Measurements from ENCODE around the gene ANXA11.
"Not testable (repeated sequence)": the region's sequence is repeated elsewhere in the genome, so short reads cannot be mapped to it uniquely, and the experiment has no call there.

Gene ANXA11

DNA sequence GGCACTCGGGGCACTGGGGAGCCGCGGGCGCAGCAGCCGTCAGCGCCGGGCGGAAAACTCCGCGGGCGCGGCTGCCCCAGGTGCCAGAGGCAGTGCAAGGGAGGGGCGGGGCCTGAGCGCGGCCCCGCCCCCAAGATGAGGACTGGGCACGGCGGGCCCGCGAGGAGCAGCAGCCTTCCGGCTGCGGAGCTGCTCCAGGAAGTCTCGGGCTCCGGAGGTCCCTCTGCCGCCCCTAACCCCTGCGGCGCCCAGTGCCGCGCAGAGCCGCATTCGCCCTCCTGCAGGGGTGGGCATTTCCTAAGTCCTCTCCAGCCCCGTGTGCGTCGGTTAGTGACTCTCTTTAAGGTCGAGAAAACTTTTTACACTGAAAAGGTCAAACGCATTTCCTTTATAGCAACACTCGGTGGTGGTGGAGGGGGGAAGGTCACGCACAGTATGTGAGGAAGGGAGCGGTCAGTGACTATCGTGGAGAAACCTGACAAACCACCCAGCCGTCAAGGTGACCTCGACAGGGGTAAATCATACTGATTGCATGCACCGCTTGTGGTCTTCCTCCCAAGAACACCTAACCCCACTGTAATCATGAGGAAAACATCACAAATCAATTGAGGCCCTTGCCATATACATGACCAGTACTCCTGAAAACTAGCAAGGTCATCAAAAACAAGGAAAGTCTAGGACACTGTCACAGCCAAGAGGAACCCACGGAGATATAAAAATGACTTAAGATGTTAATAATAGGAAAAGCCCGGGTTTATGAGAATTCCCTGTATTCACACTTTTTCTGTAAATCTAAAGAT is at the start of gene ANXA11:
ANXA11 (minus strand) TSS at position 61 of the 800 bp plus-strand sequence. CDS start 32,676 bp downstream, outside the sequence.
- Histone ChIP-seq H3K4me3 (ENCODE audit: low read depth, low read length) (peak within 1 kb of the TSS; percentile 58), H3K9me3 (ENCODE audit: severe bottlenecking) (no peaks in the 10 kb centered on the region), H3K27me3 (ENCODE audit: insufficient read depth, low read depth, severe bottlenecking) (no peaks in the 10 kb centered on the region), H3K36me3 (no peaks in the 10 kb centered on the region), H3K27ac (peak within 1 kb of the TSS; percentile 78)
- peak; percentile 87 for DNase-seq
- TF ChIP-seq, protein P1, sequence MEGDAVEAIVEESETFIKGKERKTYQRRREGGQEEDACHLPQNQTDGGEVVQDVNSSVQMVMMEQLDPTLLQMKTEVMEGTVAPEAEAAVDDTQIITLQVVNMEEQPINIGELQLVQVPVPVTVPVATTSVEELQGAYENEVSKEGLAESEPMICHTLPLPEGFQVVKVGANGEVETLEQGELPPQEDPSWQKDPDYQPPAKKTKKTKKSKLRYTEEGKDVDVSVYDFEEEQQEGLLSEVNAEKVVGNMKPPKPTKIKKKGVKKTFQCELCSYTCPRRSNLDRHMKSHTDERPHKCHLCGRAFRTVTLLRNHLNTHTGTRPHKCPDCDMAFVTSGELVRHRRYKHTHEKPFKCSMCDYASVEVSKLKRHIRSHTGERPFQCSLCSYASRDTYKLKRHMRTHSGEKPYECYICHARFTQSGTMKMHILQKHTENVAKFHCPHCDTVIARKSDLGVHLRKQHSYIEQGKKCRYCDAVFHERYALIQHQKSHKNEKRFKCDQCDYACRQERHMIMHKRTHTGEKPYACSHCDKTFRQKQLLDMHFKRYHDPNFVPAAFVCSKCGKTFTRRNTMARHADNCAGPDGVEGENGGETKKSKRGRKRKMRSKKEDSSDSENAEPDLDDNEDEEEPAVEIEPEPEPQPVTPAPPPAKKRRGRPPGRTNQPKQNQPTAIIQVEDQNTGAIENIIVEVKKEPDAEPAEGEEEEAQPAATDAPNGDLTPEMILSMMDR (IDR thresholded peaks at IDR 0.05; ENCODE audit: low read depth, low read length): no peak

DNA sequence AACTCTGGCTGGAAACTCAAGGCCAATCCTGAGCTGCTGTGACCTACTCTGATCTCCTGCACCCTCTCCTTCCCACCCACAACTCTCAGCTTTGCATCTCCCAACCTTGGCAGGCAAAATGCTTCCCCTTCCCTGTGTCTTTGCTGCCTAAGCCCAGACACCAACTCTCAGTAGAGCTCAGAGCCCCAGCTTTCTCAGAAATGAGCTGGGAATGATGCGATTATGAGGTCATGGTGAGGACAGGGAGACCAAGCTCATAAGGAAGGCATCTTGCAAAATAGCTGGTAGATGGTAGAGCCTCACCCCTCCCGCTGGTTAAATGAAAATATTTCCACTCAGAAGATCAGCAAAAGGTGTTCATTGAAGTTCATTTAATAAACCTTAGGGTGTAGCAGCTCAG is 49.4 kb upstream of the ANXA11 start:
- not testable (repeated sequence) for H3K27me3 ChIP-seq (ENCODE audit: insufficient read depth, low read depth, severe bottlenecking); H3K36me3 ChIP-seq; H3K4me3 ChIP-seq (ENCODE audit: low read depth, low read length); H3K9me3 ChIP-seq (ENCODE audit: severe bottlenecking); H3K27ac ChIP-seq; DNase-seq

DNA sequence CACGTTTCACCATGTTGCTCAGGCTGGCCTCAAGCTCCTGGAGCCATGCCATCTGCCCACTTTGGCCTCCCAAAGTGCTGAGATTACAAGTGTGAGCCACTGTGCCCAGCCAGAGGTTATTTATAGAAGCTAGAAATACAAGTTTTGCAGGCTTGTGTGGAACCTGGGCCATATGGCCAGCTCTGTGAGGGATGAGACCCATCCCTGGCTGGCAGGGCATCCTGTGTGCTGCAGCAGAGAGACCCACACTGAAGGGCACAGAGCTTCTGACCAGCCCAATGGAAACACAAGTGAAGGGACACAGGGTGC is 48.6 kb upstream of the ANXA11 start:
- H3K4me3 ChIP-seq (ENCODE audit: low read depth, low read length); H3K9me3 ChIP-seq (ENCODE audit: severe bottlenecking); H3K27me3 ChIP-seq (ENCODE audit: insufficient read depth, low read depth, severe bottlenecking); H3K27ac ChIP-seq; H3K36me3 ChIP-seq; DNase-seq: not testable (repeated sequence)

DNA sequence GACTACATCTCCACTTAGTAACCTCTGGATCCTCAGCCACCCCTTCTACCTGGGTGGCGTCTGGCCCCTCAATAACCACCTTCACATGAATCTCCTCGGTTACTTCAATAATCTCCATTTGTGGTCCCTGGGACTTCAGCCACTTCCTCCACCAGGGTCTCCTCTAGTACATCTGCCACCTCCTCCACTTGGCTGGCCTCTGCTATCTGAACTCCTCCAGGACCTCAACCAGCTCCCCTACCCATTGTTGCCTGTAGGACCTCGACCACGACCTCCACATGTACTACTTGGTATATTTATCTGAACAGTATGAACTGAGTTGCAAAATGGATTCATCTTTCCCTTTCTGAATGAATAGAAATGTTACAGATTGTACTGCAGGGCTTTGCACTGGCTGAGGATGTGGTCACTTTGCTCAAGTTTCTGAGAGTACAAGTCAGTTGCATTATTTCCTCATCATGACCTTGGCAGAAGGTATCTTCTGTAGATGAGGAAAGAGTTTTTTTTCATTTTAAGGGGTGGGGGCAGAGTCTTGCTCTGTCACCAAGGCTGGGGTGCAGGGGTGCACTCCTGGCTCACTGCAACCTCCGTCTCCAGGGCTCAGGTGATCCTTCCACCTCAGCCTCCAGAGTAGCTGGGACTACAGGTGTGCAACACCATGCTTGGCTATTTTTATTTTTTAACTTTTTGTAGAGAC is 48.1 kb upstream of the ANXA11 start:
- no peaks in the 10 kb centered on the region for H3K36me3 ChIP-seq
- no peak overlapping the region for H3K27ac ChIP-seq
- no peaks in the 10 kb centered on the region for H3K9me3 ChIP-seq (ENCODE audit: severe bottlenecking)
- no peaks in the 10 kb centered on the region for H3K27me3 ChIP-seq (ENCODE audit: insufficient read depth, low read depth, severe bottlenecking)
- TF ChIP-seq, protein P1 (IDR thresholded peaks at IDR 0.05; ENCODE audit: low read depth, low read length): no peak
- H3K4me3 ChIP-seq (ENCODE audit: low read depth, low read length): no peak overlapping the region
- DNase-seq: no peak

DNA sequence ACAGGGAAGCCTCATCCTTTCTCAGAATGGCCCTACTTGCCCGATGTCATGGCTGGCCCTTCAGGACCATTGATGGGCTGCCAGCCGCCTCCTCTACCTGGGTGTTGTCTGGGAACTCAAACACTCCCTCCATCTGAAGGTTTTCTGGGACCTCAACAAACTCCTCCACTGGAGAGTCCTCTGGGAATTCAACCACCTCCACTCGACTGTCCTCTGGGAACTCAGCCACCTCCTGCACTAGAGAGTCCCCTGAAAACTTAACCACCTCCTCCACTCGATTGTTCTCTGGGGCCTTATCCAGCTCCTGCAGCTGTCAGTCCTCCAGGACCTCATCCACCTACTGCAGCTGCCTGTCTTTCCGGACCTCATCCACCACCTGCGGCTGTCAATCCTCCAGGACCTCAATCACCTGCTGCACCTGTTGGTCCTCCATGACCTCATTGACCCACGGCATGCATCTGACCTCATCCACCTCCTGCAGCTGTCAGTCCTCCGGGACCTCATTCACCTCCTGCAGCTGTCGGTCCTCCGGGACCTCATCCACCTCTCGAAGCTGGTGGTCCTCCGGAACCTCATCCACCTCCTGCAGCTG is 47.1 kb upstream of the ANXA11 start:
- Histone ChIP-seq H3K27ac (no peak overlapping the region), H3K4me3 (ENCODE audit: low read depth, low read length) (no peak overlapping the region), H3K36me3 (no peaks in the 10 kb centered on the region), H3K9me3 (ENCODE audit: severe bottlenecking) (no peaks in the 10 kb centered on the region), H3K27me3 (ENCODE audit: insufficient read depth, low read depth, severe bottlenecking) (no peaks in the 10 kb centered on the region)
- TF ChIP-seq, protein P1 (IDR thresholded peaks at IDR 0.05; ENCODE audit: low read depth, low read length): no peak
- DNase-seq: no peak

DNA sequence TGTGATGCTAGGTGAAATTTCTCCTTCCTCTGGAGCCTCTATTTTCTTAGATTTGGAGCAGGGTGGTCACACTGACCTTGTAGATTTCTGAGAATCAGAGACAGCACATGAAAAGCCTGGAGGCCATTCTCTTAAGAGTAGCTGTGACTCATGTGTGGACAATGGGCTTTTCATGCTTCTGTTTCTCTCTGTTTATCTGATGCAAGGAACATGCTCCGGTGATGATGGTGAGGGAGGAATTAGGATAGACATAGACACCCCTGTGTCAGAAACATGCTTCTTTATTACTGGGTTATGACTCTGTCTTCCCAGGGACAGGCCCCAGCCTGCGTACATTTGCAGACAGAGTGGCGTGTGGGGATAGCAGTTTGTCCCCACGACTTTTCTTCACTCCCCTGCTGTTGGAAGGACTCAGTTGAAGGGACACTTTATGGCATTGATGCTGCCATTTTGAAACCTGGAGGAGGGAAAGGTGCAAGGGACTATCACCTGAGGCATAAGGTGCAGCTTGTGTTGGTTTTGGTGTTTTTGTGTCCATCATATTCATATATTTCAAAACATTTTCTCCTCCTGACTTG is 46.5 kb upstream of the ANXA11 start:
- H3K9me3 ChIP-seq (ENCODE audit: severe bottlenecking); H3K27me3 ChIP-seq (ENCODE audit: insufficient read depth, low read depth, severe bottlenecking); DNase-seq; H3K4me3 ChIP-seq (ENCODE audit: low read depth, low read length); H3K36me3 ChIP-seq; H3K27ac ChIP-seq: not testable (repeated sequence)

DNA sequence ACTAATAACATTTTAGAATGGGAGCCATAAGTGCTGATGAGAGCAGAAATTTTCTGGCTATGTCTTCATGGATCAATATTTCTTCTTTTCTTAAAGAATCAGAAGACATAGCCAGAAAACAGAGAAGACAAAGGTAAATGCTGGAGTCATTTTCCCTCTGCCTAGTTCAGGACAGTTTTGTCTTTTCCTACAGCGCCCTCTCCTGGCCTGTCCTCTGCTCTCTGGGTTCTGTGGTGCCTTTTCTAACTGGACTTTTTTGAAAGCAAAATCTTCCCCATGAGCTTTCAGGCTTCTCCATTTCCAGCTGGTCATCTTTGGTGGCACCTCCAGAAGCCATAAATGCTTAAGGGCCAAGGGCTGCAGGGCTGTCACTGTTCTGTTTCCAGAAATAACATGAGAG is 45.1 kb upstream of the ANXA11 start:
- DNase-seq; H3K36me3 ChIP-seq; H3K4me3 ChIP-seq (ENCODE audit: low read depth, low read length); H3K27me3 ChIP-seq (ENCODE audit: insufficient read depth, low read depth, severe bottlenecking); H3K9me3 ChIP-seq (ENCODE audit: severe bottlenecking); H3K27ac ChIP-seq: not testable (repeated sequence)

DNA sequence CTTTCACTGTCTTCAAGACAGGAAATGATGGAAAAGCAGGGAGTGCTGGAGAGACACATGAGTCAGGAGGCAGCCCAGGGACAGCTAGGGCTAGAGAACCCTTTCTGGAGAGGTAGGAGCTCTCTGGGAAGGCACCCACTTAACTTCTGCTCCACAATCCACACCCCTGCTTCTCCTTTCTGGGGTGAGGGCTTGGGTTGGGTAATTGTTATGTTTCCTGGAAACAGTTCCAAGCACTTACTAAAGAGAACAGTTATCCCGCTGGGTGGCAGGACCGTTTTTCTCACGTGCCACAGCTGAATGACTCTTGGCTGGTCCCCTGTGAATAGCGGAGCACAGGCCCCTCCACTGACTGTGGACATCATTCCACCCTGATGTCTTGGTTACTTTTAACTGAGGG is 44.6 kb upstream of the ANXA11 start:
- not testable (repeated sequence) for H3K4me3 ChIP-seq (ENCODE audit: low read depth, low read length); H3K27me3 ChIP-seq (ENCODE audit: insufficient read depth, low read depth, severe bottlenecking); H3K27ac ChIP-seq; DNase-seq; H3K36me3 ChIP-seq; H3K9me3 ChIP-seq (ENCODE audit: severe bottlenecking)

DNA sequence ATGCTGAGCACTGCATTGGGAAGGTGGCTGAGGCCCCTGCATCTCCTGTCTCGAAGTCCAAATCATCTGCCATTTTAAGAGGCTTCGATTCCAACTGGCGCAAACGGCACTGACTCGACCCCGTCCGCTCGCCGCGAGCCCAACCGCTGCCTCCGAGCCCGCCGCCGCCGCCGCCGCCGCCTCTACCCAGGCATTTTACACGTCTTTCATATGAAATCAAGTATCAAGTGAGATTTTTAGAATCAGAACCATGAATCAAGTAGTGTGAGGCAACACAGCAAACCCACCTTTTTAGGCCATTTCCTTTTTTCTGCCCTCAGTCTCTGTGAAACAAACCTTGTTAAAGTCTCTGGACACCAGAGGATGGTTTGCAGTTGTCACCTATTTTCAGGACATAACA is 42.3 kb upstream of the ANXA11 start:
- H3K4me3 ChIP-seq (ENCODE audit: low read depth, low read length); H3K27me3 ChIP-seq (ENCODE audit: insufficient read depth, low read depth, severe bottlenecking); H3K27ac ChIP-seq; H3K36me3 ChIP-seq; H3K9me3 ChIP-seq (ENCODE audit: severe bottlenecking); DNase-seq: not testable (repeated sequence)

DNA sequence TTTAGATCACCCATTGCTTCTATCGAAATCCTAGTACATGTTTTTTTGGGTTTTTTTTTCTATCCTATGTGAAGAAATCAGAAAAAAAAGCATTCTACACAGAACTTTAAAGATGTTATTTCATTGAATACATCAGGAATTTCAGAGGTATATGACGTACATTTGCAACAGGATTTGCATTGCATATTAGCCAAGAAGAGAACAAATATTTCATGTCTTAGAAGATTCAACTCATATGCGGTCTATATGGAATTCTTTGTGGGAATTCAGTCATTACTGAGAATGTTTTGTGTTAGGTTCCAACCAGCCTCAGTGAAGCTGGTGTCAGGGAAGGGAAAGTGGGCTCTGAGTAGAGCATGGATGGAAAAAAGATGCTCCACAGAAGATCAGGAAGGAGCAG is 39.0 kb upstream of the ANXA11 start:
- H3K27ac ChIP-seq; DNase-seq; H3K36me3 ChIP-seq; H3K27me3 ChIP-seq (ENCODE audit: insufficient read depth, low read depth, severe bottlenecking); H3K9me3 ChIP-seq (ENCODE audit: severe bottlenecking); H3K4me3 ChIP-seq (ENCODE audit: low read depth, low read length): not testable (repeated sequence)

DNA sequence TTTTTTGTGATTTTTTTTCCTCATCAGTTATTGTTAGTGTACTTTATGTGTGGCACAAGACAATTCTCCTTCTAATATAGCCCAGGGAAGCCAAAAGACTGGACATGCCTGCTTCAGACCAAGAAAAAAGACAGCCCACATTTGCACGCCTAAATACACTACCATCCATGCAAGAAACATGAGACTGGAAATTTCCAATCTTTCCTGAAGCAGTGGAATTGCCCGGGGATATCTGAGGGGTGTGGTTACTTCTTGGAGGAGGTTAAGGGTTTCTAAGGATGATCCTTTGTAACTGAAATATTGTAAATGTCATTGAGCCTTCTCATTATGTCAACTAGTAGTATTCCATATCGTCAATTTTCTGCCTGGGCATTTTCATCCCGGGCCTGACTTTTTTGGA is 37.0 kb upstream of the ANXA11 start:
- DNase-seq; H3K9me3 ChIP-seq (ENCODE audit: severe bottlenecking); H3K36me3 ChIP-seq; H3K4me3 ChIP-seq (ENCODE audit: low read depth, low read length); H3K27ac ChIP-seq; H3K27me3 ChIP-seq (ENCODE audit: insufficient read depth, low read depth, severe bottlenecking): not testable (repeated sequence)

All from WERI-Rb-1 (cell line).